PC-3 (cell line): ENCODE results near the gene MACROD2.

ENCODE experiments used
- EZH2 ChIP-seq: fragments of 300-600 bp; sonication (generic); IDR thresholded peaks from one replicate; pipeline ENCODE4 v1.6.1; 2017; ENCODE audit warnings: antibody characterized with exemption, mild to moderate bottlenecking, low read length; ENCODE audit not compliant: unreplicated experiment
- TF ChIP-seq, protein P1 (sequence below): fragments of 300-600 bp; sonication (generic); conservative IDR thresholded peaks from 2 replicates; pipeline ENCODE4 v1.5.1; 2017; ENCODE audit warnings: antibody characterized with exemption, low read depth, mild to moderate bottlenecking, low read length

DNA sequence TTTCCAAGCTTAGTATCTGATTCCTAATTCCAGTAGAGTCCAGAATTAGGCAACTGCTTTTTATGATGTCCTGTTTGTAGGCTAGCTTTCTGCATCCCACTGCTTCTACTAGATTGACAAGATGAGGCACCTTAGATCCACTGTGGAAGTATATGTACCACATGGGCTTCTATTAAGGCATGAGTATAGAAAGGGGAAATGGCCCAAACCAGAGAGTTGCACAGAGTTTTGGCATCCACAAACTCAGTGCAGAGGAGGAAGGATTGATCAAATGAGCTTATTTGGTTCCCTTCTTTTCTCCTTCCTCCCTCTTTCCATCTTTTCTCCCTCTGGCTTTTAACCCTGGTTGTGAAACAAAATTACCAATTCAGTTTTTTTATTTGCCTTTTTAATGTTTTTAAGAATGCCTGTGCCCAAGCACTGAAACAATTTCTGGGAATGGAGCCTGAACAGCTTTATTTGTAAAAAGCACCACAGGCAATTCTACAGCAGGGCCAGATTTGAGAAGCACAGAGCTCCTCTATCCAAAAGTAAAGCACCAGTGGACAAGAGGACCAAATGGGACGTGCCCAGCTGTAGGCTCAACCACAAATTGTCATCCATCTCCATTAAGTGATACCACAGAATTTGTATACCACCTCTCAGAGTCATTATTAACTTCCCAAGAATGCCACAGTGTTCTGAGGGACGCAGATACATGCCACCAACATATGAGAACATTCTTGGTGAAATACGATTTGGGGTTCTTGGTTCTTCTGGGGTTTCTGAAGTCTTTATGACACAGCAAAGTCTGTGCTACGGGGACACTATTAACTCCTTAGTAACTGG lies 1608.9 kb downstream of the MACROD2 start:
- TF ChIP-seq, protein P1, sequence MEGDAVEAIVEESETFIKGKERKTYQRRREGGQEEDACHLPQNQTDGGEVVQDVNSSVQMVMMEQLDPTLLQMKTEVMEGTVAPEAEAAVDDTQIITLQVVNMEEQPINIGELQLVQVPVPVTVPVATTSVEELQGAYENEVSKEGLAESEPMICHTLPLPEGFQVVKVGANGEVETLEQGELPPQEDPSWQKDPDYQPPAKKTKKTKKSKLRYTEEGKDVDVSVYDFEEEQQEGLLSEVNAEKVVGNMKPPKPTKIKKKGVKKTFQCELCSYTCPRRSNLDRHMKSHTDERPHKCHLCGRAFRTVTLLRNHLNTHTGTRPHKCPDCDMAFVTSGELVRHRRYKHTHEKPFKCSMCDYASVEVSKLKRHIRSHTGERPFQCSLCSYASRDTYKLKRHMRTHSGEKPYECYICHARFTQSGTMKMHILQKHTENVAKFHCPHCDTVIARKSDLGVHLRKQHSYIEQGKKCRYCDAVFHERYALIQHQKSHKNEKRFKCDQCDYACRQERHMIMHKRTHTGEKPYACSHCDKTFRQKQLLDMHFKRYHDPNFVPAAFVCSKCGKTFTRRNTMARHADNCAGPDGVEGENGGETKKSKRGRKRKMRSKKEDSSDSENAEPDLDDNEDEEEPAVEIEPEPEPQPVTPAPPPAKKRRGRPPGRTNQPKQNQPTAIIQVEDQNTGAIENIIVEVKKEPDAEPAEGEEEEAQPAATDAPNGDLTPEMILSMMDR, result no peak
- TF ChIP-seq EZH2, result no peak
